ENCODE data around the gene PIAS1.
"Not testable (repeated sequence)": the region's sequence is repeated elsewhere in the genome, so short reads cannot be mapped to it uniquely, and the experiment has no call there.

Gene PIAS1

DNA sequence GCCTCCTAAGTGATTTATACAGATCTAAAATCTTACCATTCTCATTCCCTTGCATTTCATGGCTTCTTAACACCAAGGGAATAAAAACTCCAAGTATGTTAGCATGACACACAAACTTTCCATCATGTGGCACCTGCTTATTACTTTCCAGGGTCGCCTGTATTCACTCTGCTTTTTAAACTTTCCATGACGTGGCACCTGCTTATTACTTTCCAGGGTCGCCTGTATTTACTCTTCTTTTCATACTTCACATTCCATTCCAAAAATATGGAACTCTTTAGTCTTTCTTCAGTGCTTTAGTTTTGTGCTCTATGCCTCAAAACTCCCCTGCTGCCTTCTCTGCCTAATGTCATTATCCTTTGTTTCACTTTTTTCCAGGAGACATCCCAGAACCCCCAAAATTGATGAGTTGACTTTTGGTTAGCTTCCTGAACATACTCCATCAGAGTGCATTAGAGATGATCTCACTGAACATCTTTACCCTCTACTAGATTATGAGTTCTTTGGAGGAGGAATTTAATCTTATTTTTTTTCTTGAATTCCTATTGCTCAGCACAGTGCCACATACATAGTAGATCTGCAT lies 104.0 kb downstream of the PIAS1 start:
- Histone ChIP-seq H4K20me1 (ENCODE audit: insufficient read depth, low read length) (peaks cover 4% of the 10 kb centered on the region; the same call in 1 of the 2 replicates), H3K79me2 (ENCODE audit: low read length) (no peaks in the 10 kb centered on the region), H3K9ac (ENCODE audit: low read length) (no peak overlapping the region), H3K4me2 (ENCODE audit: low read length) (no peak overlapping the region), H2AFZ (ENCODE audit: low read depth, low read length) (no peak overlapping the region), H3K9me3 (ENCODE audit: insufficient read depth, low read length) (no peaks in the 10 kb centered on the region), H3K27me3 (ENCODE audit: low read depth, low read length) (no peaks in the 10 kb centered on the region), H3K4me3 (ENCODE audit: low read length) (no peak overlapping the region), H3K27ac (ENCODE audit: low read length) (no peak overlapping the region), H3K4me1 (ENCODE audit: low read length) (no peaks in the 10 kb centered on the region), H3K36me3 (replicated peaks; ENCODE audit: low read depth, low read length) (peaks cover 49% of the 10 kb centered on the region)
- TF ChIP-seq EZH2phosphoT487 (IDR thresholded peaks at IDR 0.05; ENCODE audit: low read depth), result no peak
- TF ChIP-seq CTCF (IDR thresholded peaks at IDR 0.05; ENCODE audit: low read depth, low read length), result no peak

GRCh38 chr15:68163191-68163590 lies 109.1 kb downstream of the PIAS1 start:
- Histone ChIP-seq H3K36me3 (replicated peaks; ENCODE audit: low read depth, low read length) (peaks cover 40% of the 10 kb centered on the region), H4K20me1 (ENCODE audit: insufficient read depth, low read length) (no peaks in the 10 kb centered on the region)
- no peak for TF ChIP-seq CTCF (IDR thresholded peaks at IDR 0.05; ENCODE audit: low read depth, low read length)
- no peak for TF ChIP-seq EZH2phosphoT487 (IDR thresholded peaks at IDR 0.05; ENCODE audit: low read depth)

GRCh38 chr15:68166847-68167246 lies 112.7 kb downstream of the PIAS1 start:
- Histone ChIP-seq H3K27me3 (ENCODE audit: low read depth, low read length) (no peaks in the 10 kb centered on the region), H3K79me2 (ENCODE audit: low read length) (no peaks in the 10 kb centered on the region), H3K4me2 (ENCODE audit: low read length) (no peak overlapping the region), H3K4me1 (ENCODE audit: low read length) (no peaks in the 10 kb centered on the region), H3K4me3 (ENCODE audit: low read length) (no peak overlapping the region), H3K9me3 (ENCODE audit: insufficient read depth, low read length) (no peaks in the 10 kb centered on the region), H2AFZ (ENCODE audit: low read depth, low read length) (no peak overlapping the region), H3K27ac (ENCODE audit: low read length) (no peak overlapping the region), H4K20me1 (ENCODE audit: insufficient read depth, low read length) (no peaks in the 10 kb centered on the region), H3K9ac (ENCODE audit: low read length) (no peak overlapping the region), H3K36me3 (replicated peaks; ENCODE audit: low read depth, low read length) (peaks cover 23% of the 10 kb centered on the region)
- TF ChIP-seq EZH2phosphoT487 (IDR thresholded peaks at IDR 0.05; ENCODE audit: low read depth), result no peak
- no peak for TF ChIP-seq CTCF (IDR thresholded peaks at IDR 0.05; ENCODE audit: low read depth, low read length)

More at GRCh38 chr15:68163191-68163590, 109.1 kb downstream of the PIAS1 start:
- H2AFZ ChIP-seq (ENCODE audit: low read depth, low read length), result no peak overlapping the region
- H3K4me3 ChIP-seq (ENCODE audit: low read length), result no peak overlapping the region
- H3K27me3 ChIP-seq (ENCODE audit: low read depth, low read length), result no peaks in the 10 kb centered on the region
- no peaks in the 10 kb centered on the region for H3K4me1 ChIP-seq (ENCODE audit: low read length)
- H3K4me2 ChIP-seq (ENCODE audit: low read length), result no peak overlapping the region
- no peak overlapping the region for H3K27ac ChIP-seq (ENCODE audit: low read length)
- H3K79me2 ChIP-seq (ENCODE audit: low read length), result no peaks in the 10 kb centered on the region
- H3K9ac ChIP-seq (ENCODE audit: low read length), result no peak overlapping the region
- no peaks in the 10 kb centered on the region for H3K9me3 ChIP-seq (ENCODE audit: insufficient read depth, low read length)

DNA sequence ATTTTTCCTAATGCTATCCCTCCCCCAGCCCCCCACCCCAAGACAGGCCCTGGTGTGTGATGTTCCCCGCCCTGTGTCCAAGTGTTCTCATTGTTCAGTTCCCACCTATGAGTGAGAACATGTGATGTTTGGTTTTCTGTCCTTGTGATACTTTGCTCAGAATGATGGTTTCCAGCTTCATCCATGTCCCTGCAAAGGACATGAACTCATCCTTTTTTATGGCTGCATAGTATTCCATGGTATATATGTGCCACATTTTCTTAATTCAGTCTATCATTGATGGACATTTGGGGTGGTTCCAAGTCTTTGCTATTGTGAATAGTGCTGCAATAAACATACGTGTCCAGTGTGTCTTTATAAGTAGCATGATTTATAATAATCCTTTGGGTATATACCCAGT lies 117.9 kb downstream of the PIAS1 start:
- not testable (repeated sequence) for H3K4me3 ChIP-seq (ENCODE audit: low read length); H3K4me2 ChIP-seq (ENCODE audit: low read length); H3K9me3 ChIP-seq (ENCODE audit: insufficient read depth, low read length); H3K27ac ChIP-seq (ENCODE audit: low read length); H2AFZ ChIP-seq (ENCODE audit: low read depth, low read length); H4K20me1 ChIP-seq (ENCODE audit: insufficient read depth, low read length); H3K27me3 ChIP-seq (ENCODE audit: low read depth, low read length); H3K9ac ChIP-seq (ENCODE audit: low read length); H3K79me2 ChIP-seq (ENCODE audit: low read length); H3K4me1 ChIP-seq (ENCODE audit: low read length)
- H3K36me3 ChIP-seq (replicated peaks; ENCODE audit: low read depth, low read length), result peaks cover 28% of the 10 kb centered on the region
